GM12878 (cell line): ENCODE measurements around the gene SPACA5.

Experiments used
- BHLHE40 ChIP-seq, 2 experiments: fragments of 450-650 bp in 1 of 2; IDR thresholded peaks; 2 replicates each; pipeline ENCODE4 v1.6.1; 2011 to 2017; ENCODE audit warnings: low read depth in 2 of 2, borderline replicate concordance in 1 of 2, improper control_type of control experiment in 1 of 2, low read length in 1 of 2, mild to moderate bottlenecking in 1 of 2
- CBX5 ChIP-seq: sonication (generic); IDR thresholded peaks from 2 replicates; pipeline ENCODE4 v1.6.1; 2016; ENCODE audit warnings: low read depth, moderate library complexity, mild to moderate bottlenecking, inconsistent platforms
- EZH2 ChIP-seq: IDR thresholded peaks from 2 replicates; pipeline ENCODE4 v1.6.1; 2012; ENCODE audit warnings: low read depth, mild to moderate bottlenecking, control low read depth, inconsistent platforms, low read length, borderline replicate concordance; ENCODE audit not compliant: control insufficient read depth
- HCFC1 ChIP-seq: fragments of 150-350 bp; IDR thresholded peaks from 2 replicates; pipeline ENCODE4 v1.6.1; 2014; ENCODE audit warnings: low read length
- MTA2 ChIP-seq: fragments of 450-650 bp; IDR thresholded peaks from 2 replicates; pipeline ENCODE4 v1.6.1; 2016; ENCODE audit warnings: low read depth, mild to moderate bottlenecking, moderate library complexity
- MXI1 ChIP-seq: fragments of 150-350 bp; IDR thresholded peaks from 2 replicates; pipeline ENCODE4 v1.6.1; 2011; ENCODE audit warnings: low read depth, mild to moderate bottlenecking, inconsistent platforms, low read length, improper control_type of control experiment
- MYC ChIP-seq: IDR thresholded peaks from 2 replicates; pipeline ENCODE4 v1.6.1; 2011; ENCODE audit warnings: mild to moderate bottlenecking, low read length, moderate library complexity, inconsistent platforms; ENCODE audit not compliant: insufficient read depth, insufficient replicate concordance, insufficient read length, severe bottlenecking
- POLR2A ChIP-seq: IDR thresholded peaks from 2 replicates; pipeline ENCODE4 v1.6.1; 2011; ENCODE audit warnings: low read depth, mild to moderate bottlenecking, low read length
- POLR2AphosphoS5 ChIP-seq: IDR thresholded peaks from 2 replicates; pipeline ENCODE4 v1.6.1; 2011; ENCODE audit warnings: mild to moderate bottlenecking, low read length, inconsistent platforms
- YY1 ChIP-seq: IDR thresholded peaks from 2 replicates; pipeline ENCODE4 v1.6.1; 2011; ENCODE audit warnings: low read depth, mild to moderate bottlenecking, low read length
- TF ChIP-seq, protein P1 (sequence below): IDR thresholded peaks from 2 replicates; pipeline ENCODE4 v1.6.1; 2011; ENCODE audit warnings: low read depth, mild to moderate bottlenecking, low read length, moderate library complexity, borderline replicate concordance; ENCODE audit errors: extremely low read depth
- TF ChIP-seq, protein P2 (sequence below), 3 experiments: IDR thresholded peaks in 2 of 3; conservative IDR thresholded peaks in 1 of 3; 2 replicates each; pipeline ENCODE4 v1.5.1; 2011; ENCODE audit warnings: low read depth in 3 of 3, low read length in 3 of 3, mild to moderate bottlenecking in 3 of 3, control low read depth in 2 of 3, moderate library complexity in 2 of 3, inconsistent platforms in 1 of 3, mixed read lengths in 1 of 3; ENCODE audit not compliant: control insufficient read depth in 2 of 3, insufficient read depth in 1 of 3; ENCODE audit errors: extremely low read depth in 1 of 3
- TF ChIP-seq, protein P3 (sequence below): IDR thresholded peaks from 2 replicates; pipeline ENCODE4 v1.6.1; 2012; ENCODE audit warnings: mild to moderate bottlenecking, low read depth, low read length
- TF ChIP-seq, protein P4 (sequence below): IDR thresholded peaks from 2 replicates; pipeline ENCODE4 v1.6.1; 2011; ENCODE audit warnings: borderline replicate concordance, low read depth, mild to moderate bottlenecking, moderate library complexity, mixed read lengths, low read length; ENCODE audit not compliant: insufficient read depth; ENCODE audit errors: extremely low read length

DNA sequence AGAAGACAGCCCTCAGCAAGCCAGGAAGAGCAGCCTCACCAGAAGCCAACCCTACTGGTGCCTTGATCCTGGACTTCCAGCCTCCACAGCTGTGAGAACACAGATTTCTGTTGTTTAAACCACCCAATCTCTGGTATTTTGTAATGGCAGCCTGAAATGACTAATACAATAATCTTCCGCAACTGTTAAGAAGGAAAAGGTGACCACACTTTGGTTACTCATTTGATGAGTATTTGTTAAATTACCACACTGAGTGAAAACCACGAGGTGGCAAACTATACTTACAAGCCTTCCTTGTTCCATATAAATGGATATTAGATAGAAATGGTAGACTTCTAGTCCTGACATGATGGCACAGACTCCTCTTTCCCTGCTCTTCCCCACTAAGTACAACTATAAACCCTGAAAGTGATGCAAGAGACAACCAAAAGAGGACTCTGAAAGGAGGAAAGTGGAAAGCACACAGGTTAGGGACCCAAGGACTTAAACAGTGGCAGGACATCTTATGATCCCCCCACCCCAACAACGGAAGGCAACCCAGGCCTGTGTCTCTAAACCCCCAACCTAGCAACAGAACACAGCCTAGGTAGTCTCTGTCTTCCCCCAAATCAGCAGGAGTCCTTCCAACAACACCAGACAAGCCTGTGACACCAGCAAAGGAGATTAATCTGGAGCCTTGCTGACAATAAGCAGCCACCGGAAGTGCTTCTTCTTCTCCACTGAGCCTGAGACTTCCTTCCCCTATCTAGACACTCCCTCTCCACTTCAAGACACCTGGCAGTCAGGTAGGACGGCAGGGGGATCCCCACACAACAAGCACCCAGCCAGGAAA lies 15.3 kb upstream of the SPACA5 start:
- no peak for TF ChIP-seq YY1
- no peak for TF ChIP-seq MYC
- TF ChIP-seq, protein P1, sequence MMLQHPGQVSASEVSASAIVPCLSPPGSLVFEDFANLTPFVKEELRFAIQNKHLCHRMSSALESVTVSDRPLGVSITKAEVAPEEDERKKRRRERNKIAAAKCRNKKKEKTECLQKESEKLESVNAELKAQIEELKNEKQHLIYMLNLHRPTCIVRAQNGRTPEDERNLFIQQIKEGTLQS: no peak
- TF ChIP-seq, protein P2, sequence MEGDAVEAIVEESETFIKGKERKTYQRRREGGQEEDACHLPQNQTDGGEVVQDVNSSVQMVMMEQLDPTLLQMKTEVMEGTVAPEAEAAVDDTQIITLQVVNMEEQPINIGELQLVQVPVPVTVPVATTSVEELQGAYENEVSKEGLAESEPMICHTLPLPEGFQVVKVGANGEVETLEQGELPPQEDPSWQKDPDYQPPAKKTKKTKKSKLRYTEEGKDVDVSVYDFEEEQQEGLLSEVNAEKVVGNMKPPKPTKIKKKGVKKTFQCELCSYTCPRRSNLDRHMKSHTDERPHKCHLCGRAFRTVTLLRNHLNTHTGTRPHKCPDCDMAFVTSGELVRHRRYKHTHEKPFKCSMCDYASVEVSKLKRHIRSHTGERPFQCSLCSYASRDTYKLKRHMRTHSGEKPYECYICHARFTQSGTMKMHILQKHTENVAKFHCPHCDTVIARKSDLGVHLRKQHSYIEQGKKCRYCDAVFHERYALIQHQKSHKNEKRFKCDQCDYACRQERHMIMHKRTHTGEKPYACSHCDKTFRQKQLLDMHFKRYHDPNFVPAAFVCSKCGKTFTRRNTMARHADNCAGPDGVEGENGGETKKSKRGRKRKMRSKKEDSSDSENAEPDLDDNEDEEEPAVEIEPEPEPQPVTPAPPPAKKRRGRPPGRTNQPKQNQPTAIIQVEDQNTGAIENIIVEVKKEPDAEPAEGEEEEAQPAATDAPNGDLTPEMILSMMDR (IDR thresholded peaks at IDR 0.05 in 2 of 3, conservative IDR thresholded peaks at IDR 0.05 in 1 of 3; ENCODE audit: control insufficient read depth in 2 of 3, extremely low read depth in 1 of 3, insufficient read depth in 1 of 3, low read depth in 3 of 3, low read length in 3 of 3): no peak
- no peak for TF ChIP-seq BHLHE40 (IDR thresholded peaks at IDR 0.05; ENCODE audit: borderline replicate concordance in 1 of 2, low read depth in 2 of 2, low read length in 1 of 2)
- no peak for TF ChIP-seq MXI1
- TF ChIP-seq EZH2: no peak
- TF ChIP-seq POLR2AphosphoS5: no peak
- no peak for TF ChIP-seq POLR2A
- TF ChIP-seq HCFC1: no peak
- TF ChIP-seq, protein P3, sequence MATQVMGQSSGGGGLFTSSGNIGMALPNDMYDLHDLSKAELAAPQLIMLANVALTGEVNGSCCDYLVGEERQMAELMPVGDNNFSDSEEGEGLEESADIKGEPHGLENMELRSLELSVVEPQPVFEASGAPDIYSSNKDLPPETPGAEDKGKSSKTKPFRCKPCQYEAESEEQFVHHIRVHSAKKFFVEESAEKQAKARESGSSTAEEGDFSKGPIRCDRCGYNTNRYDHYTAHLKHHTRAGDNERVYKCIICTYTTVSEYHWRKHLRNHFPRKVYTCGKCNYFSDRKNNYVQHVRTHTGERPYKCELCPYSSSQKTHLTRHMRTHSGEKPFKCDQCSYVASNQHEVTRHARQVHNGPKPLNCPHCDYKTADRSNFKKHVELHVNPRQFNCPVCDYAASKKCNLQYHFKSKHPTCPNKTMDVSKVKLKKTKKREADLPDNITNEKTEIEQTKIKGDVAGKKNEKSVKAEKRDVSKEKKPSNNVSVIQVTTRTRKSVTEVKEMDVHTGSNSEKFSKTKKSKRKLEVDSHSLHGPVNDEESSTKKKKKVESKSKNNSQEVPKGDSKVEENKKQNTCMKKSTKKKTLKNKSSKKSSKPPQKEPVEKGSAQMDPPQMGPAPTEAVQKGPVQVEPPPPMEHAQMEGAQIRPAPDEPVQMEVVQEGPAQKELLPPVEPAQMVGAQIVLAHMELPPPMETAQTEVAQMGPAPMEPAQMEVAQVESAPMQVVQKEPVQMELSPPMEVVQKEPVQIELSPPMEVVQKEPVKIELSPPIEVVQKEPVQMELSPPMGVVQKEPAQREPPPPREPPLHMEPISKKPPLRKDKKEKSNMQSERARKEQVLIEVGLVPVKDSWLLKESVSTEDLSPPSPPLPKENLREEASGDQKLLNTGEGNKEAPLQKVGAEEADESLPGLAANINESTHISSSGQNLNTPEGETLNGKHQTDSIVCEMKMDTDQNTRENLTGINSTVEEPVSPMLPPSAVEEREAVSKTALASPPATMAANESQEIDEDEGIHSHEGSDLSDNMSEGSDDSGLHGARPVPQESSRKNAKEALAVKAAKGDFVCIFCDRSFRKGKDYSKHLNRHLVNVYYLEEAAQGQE: no peak
- TF ChIP-seq CBX5: no peak
- TF ChIP-seq MTA2: no peak
- TF ChIP-seq, protein P4, sequence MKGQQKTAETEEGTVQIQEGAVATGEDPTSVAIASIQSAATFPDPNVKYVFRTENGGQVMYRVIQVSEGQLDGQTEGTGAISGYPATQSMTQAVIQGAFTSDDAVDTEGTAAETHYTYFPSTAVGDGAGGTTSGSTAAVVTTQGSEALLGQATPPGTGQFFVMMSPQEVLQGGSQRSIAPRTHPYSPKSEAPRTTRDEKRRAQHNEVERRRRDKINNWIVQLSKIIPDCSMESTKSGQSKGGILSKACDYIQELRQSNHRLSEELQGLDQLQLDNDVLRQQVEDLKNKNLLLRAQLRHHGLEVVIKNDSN: no peak
